Measurements from ENCODE around the gene SHCBP1.
"Not testable (repeated sequence)": the region's sequence is repeated elsewhere in the genome, so short reads cannot be mapped to it uniquely, and the experiment has no call there.

SHCBP1 gene

DNA sequence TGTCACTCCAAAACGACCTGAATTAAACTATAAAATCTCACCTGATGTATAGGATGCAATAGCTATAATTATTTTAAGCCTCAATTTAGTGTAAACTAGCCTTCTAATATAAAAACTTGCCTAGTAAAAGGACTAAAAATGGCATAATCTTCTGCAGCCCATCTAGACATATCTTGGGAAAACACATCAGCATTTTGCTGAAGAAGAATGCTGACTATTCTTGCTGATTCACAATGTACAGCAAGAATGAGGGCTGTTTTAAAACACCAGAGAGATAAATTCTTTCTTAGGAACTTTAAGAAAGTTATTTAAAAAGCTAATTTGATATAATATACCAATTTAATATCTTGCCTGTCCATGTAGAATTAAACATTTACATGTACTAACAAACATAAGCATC lies 63.2 kb downstream of the SHCBP1 start:
- DNase-seq (ENCODE audit: low read depth), result no peak
- H3K4me3 ChIP-seq (ENCODE audit: control insufficient read depth, low read depth, low read length), result no peak overlapping the region
- TF ChIP-seq, protein P1, sequence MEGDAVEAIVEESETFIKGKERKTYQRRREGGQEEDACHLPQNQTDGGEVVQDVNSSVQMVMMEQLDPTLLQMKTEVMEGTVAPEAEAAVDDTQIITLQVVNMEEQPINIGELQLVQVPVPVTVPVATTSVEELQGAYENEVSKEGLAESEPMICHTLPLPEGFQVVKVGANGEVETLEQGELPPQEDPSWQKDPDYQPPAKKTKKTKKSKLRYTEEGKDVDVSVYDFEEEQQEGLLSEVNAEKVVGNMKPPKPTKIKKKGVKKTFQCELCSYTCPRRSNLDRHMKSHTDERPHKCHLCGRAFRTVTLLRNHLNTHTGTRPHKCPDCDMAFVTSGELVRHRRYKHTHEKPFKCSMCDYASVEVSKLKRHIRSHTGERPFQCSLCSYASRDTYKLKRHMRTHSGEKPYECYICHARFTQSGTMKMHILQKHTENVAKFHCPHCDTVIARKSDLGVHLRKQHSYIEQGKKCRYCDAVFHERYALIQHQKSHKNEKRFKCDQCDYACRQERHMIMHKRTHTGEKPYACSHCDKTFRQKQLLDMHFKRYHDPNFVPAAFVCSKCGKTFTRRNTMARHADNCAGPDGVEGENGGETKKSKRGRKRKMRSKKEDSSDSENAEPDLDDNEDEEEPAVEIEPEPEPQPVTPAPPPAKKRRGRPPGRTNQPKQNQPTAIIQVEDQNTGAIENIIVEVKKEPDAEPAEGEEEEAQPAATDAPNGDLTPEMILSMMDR (IDR thresholded peaks at IDR 0.05; ENCODE audit: control insufficient read depth, insufficient read depth, low read depth, low read length, missing control alignments), result no peak

DNA sequence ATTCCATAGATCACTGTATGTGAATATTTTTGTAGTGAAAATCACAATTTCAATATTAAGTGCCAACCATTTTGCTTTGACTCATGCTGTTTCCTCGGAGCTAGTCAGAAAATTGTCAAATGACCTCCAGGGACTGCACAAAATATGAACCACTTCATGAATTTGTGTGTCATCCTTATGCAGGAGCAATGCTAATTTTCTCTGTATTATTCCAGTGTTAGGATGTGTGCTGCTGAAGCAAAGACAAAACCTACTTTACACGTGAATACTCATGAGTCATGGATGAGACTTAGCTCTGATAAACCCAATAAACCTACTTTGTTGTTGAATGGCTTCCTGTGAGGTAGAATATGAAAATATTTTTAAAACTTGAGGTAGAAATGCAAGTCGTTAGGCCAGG lies 65.2 kb downstream of the SHCBP1 start:
- DNase-seq (ENCODE audit: low read depth), result no peak
- TF ChIP-seq, protein P1 (IDR thresholded peaks at IDR 0.05; ENCODE audit: control insufficient read depth, insufficient read depth, low read depth, low read length, missing control alignments), result no peak
- H3K4me3 ChIP-seq (ENCODE audit: control insufficient read depth, low read depth, low read length), result no peak overlapping the region

DNA sequence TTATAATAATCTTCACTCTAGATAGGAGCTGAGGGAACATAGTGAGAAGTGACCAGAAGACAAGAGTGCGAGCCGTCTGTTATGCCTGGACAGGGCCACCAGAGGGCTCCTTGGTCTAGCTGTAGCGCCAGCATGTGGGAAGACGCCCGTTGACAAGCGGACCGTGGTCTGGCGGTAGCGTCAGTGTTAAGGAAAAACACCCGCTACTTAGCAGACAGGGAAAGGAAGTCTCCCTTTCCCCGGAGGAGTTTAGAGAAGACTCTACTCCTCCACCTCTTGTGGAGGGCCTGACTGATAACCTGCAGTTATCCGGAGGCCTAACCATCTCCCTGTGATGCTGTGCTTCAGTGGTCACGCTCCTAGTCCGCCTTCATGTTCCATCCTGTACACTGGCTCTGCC lies 66.7 kb downstream of the SHCBP1 start:
- TF ChIP-seq, protein P1 (IDR thresholded peaks at IDR 0.05; ENCODE audit: control insufficient read depth, insufficient read depth, low read depth, low read length, missing control alignments), result peak; percentile 90
- DNase-seq (ENCODE audit: low read depth), result peak; percentile 33
- not testable (repeated sequence) for H3K4me3 ChIP-seq (ENCODE audit: control insufficient read depth, low read depth, low read length)

DNA sequence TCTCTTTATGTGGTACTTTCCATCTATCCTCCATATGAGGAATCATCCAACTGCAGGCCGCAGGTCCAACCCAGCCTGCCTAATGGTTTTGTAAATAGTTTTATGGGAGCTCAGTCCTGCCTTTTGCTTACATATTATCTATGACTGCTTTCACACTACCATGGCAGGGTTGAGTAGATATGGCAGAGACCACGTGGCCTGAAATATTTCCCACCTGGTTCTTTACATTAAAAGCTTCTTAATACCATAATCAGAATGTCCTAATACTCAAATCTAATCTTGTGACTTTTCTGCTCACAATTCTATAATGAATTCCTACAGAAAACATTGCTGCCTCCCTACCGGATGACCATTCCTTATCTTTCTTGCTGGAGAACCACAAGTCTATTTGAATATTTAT lies 71.7 kb downstream of the SHCBP1 start:
- DNase-seq (ENCODE audit: low read depth), result no peak
- no peak overlapping the region for H3K4me3 ChIP-seq (ENCODE audit: control insufficient read depth, low read depth, low read length)
- TF ChIP-seq, protein P1 (IDR thresholded peaks at IDR 0.05; ENCODE audit: control insufficient read depth, insufficient read depth, low read depth, low read length, missing control alignments), result no peak
